Coronary artery (tissue), 2 donors: ENCODE data around the gene RFT1.

ENCODE experiments used
- DNase-seq: peaks from one replicate; pipeline ENCODE4 v3.0.0-alpha.2; 2017; ENCODE audit warnings: low spot score
- H3K27ac ChIP-seq, 2 donors: fragments of 200-600 bp; sonication (generic); one replicate each; pipeline ENCODE4 v1.5.1; 2016 to 2019
- H3K4me3 ChIP-seq: fragments of 200-600 bp; sonication (generic); 2 replicates; pipeline ENCODE4 v1.5.1; 2016; ENCODE audit warnings: mild to moderate bottlenecking, moderate library complexity
- TF ChIP-seq, protein P1 (sequence below): fragments of 200-600 bp; sonication (generic); IDR thresholded peaks from one replicate; pipeline ENCODE4 v1.5.1; 2019; ENCODE audit warnings: antibody characterized with exemption

The RFT1 gene

DNA sequence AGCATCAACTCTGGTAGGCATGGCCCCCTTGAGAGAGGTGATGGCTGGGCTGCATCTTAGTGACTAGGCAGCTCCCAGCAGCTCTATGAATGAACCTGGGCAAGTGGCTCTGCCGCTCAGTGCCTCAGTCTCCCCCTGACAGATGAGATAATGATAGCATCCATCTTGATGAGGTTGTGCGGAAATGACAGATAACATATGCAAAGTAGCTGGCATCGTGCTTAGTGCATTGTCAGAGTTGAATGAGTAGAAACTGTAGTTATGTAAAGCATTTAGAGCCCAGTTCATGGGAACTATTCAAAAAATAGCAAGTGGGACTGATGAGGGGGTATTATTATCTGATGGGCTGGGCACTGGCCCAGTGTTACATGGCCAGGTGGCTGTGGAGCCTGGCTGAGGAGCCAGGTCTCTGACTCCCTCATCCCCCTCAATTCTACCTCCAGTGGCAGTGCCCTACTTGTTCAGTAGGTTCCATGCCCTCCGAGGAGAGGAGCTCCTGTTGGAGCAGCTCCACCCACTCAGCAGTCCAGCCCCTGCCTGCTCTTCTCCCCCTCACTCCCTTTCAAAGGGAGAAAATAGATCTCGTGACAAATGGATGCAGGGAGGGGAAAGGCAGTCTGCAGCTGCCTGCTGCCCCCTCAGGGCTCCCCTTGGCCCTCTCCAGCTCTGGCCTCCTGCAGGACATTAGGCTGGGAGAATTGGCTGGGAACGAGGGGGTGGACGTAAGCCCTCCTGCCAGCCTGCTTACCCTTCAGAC lies 37.4 kb upstream of the RFT1 start:
- TF ChIP-seq, protein P1, sequence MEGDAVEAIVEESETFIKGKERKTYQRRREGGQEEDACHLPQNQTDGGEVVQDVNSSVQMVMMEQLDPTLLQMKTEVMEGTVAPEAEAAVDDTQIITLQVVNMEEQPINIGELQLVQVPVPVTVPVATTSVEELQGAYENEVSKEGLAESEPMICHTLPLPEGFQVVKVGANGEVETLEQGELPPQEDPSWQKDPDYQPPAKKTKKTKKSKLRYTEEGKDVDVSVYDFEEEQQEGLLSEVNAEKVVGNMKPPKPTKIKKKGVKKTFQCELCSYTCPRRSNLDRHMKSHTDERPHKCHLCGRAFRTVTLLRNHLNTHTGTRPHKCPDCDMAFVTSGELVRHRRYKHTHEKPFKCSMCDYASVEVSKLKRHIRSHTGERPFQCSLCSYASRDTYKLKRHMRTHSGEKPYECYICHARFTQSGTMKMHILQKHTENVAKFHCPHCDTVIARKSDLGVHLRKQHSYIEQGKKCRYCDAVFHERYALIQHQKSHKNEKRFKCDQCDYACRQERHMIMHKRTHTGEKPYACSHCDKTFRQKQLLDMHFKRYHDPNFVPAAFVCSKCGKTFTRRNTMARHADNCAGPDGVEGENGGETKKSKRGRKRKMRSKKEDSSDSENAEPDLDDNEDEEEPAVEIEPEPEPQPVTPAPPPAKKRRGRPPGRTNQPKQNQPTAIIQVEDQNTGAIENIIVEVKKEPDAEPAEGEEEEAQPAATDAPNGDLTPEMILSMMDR: no peak
- peak overlapping the region; percentile 53 for H3K4me3 ChIP-seq

DNA sequence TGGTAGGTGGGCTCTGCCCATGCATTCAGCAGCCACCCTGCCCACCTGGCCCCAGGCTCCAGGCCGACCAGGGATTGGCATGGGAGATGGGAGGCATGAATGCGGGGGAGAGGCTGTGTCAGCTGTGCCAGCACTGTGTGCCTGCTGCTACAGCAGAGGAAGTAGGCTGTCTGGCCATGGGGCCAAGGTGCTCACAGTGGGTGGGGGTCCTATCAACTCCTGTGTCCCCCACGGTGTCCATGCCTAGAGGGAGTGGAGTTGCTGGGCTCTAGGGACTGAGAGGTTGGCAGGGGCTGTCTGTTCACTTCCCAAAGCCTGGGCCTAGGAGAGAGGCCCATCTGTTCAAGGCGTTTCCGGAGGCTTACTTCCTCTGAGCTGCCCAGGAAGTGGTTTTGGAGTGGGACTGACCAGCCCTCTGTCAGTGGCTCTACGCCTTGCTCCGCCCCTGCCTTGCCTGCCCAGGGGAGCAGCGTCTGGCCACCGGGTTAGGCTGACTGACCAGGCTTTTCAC lies 36.6 kb upstream of the RFT1 start:
- TF ChIP-seq, protein P1: no peak
- peak overlapping the region; percentile 53 for H3K4me3 ChIP-seq
- no peak for DNase-seq
- peak overlapping the region; percentile 30 to 78 for H3K27ac ChIP-seq

More for the DNA sequence above, 37.4 kb upstream of the RFT1 start:
- no peak for DNase-seq
- H3K27ac ChIP-seq: peak overlapping the region in 1 of 2 donors; percentile 78

DNA sequence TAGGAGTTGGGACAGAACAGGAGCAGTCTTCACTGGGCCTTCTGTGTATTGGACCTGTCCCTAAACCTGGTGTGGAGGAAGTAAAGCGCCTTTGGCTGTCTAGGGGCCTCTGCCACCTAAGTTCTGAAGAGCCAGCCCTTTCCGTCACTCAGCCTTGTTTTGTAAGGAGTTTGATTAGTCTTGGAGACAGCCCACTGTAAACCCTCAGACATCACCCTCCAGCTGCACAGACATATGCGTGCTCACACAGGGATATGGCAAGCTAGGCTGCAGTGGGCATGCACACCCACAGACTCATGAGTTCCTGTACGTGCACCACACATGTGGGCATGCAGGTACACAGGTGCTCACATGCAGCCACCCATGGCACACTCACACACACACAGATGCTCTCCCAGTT lies 36.0 kb upstream of the RFT1 start:
- no peak for DNase-seq
- TF ChIP-seq, protein P1: no peak
- H3K27ac ChIP-seq: peak overlapping the region in 1 of 2 donors; percentile 78
- peak overlapping the region; percentile 53 for H3K4me3 ChIP-seq

DNA sequence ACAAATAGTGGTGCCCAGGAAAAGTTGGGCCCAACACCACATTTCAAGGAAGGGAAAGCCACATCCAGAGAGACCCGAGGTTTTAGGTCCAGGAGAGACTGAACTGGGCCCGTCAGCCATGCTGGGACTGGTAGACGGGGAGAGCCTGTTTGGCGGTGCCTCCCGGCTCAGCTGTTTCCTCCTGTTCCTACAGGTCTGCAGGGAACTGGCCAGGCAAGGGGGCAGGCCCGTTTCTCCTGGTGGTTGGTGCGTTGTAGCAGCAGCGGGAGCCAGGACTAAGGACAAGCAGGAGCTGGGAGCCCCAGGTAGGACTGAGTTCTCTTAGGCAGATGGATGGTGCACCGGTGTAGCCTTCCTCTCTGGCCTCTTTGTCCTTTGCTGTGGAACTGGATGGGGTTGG lies 34.7 kb upstream of the RFT1 start:
- TF ChIP-seq, protein P1: no peak
- H3K27ac ChIP-seq: peak overlapping the region in 1 of 2 donors; percentile 20
- H3K4me3 ChIP-seq: no peak overlapping the region
- no peak for DNase-seq

DNA sequence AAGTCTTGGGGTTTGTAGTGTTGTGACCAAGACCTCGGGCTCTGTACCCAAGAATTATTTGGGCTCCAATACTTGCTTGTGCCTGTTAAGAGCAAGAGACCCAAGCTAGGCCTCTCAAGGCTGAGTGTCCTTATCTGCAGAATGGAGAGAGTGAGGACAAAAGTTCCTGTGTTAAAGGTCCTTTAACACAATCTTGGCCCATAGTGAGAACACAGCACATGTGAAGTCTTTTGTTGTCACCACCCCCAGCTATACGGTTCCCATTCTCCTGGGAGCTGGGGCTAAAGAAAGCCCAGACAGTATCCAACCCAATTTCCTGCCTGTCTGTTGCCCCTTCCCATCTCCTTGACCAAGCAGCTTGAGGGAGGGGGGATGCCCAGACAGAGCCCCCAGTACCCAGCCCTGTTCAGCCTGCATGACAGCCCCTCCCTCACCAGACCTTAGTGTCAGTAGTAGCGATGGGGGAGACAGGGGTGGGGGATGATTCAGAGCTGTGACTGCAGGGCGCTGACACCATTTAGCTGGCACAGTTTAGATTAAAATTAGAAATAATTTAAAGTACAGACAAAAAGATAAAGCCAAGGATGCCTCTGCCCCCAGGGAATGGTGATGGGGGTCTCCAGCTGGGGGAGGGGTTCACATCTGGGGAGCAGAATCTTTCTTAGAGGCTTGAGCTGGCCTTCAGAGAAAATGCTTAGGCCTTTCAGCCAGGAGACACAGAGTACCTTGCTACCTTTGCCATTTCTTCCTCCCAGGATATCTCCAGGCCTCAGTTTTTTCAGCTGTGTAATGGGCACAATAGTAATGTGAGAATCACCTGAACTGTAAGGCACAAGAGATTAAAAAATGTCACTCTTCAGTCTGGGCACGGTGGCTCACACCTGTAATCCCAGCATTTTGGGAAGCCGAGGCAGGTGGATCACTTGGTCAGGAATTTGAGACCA lies 33.5 kb upstream of the RFT1 start:
- Histone ChIP-seq H3K4me3 (peak overlapping the region; percentile 94), H3K27ac (peak overlapping the region; percentile 17 to 97)
- no peak for DNase-seq
- TF ChIP-seq, protein P1: no peak

DNA sequence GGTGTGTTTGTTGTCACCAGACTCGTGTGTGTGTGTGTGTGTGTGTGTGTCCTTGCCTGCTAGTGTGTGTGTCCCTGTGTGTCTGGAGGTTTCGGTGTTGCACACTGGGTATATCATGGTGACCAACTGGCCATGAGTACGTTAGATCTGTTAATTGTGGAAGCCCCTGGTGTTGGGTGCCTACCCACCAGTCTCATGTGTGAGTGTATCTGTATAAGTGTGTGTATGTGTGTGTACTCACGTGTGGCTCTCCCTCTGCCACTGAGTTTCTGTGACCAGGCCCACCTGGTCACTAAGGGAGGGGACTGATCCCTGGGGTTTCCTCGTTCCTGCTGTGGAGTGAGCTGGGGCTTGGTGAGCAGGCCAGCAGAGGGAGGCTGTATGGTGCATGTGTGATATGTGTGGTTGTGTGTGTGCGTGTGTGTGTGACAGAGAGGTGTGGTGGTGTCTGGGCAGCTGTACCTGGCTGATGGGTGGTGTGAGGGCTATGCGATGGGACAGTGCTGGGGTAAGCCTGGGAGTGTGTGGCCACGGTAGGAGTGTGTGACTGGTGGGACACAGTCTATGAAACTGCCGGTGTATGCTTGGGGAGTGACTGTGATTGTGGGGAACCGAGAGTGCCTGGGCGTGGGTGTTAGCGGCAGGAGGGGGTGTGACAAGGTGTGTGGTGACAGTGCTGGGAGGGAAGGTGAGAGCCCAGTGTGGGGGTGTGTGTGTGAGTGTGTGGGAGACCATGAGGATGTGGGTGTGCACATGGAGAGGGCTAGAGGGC lies 32.6 kb upstream of the RFT1 start:
- peak overlapping the region; percentile 90 to 97 for H3K27ac ChIP-seq
- H3K4me3 ChIP-seq: peak overlapping the region; percentile 94
- TF ChIP-seq, protein P1: no peak
- DNase-seq: no peak
